ENCODE measurements around the gene SHISAL2B.
A peak's percentile ranks its signal among the peaks of the same experiment; 100 is the strongest.

Gene SHISAL2B

DNA sequence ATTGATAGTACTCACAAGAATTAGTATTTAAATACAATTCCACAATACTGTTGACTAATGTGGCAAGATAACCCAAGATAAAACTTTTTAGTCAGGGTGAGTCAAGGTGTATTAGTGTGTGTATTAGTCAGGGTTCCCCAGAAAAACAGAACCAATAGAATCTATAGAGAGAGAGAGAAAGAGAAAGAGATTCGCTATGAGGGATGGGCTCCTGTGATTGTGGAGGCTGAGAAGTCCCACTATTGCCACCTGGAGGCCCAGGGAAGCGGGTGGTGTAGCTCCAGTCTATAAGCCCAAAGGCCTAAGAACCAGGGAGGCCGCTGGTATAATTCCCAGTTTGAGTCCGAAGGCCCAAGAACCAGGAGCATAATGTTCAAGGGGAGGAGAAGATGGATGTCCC lies 10.0 kb upstream of the SHISAL2B start:
- TF ChIP-seq, protein P1, sequence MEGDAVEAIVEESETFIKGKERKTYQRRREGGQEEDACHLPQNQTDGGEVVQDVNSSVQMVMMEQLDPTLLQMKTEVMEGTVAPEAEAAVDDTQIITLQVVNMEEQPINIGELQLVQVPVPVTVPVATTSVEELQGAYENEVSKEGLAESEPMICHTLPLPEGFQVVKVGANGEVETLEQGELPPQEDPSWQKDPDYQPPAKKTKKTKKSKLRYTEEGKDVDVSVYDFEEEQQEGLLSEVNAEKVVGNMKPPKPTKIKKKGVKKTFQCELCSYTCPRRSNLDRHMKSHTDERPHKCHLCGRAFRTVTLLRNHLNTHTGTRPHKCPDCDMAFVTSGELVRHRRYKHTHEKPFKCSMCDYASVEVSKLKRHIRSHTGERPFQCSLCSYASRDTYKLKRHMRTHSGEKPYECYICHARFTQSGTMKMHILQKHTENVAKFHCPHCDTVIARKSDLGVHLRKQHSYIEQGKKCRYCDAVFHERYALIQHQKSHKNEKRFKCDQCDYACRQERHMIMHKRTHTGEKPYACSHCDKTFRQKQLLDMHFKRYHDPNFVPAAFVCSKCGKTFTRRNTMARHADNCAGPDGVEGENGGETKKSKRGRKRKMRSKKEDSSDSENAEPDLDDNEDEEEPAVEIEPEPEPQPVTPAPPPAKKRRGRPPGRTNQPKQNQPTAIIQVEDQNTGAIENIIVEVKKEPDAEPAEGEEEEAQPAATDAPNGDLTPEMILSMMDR (IDR thresholded peaks at IDR 0.05): peak; percentile 37
- TF ChIP-seq ZFX (IDR thresholded peaks at IDR 0.05; ENCODE audit: borderline replicate concordance): no peak
- no peak overlapping the region for H3K27ac ChIP-seq

DNA sequence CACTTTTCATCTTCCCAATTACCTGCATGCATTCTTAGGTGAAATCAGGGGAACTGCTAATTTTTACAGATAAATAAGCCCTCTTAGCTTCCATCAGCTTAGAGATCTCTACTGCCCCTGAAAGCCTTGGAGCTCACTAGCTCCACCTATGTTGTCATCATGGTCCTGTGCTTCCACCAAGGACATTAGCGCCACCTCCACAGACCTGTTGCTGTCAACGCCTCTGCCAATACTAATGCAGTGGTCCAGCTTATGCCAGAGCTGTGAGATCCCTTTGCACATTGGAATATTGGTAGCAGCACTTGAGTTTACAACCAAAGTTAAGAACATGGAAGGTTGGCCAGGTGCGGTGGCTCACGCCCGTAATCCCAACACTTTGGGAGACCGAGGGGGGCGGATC lies 7.7 kb upstream of the SHISAL2B start:
- no peak overlapping the region for H3K27ac ChIP-seq
- TF ChIP-seq, protein P1 (IDR thresholded peaks at IDR 0.05): peak; percentile 32
- no peak for TF ChIP-seq ZFX (IDR thresholded peaks at IDR 0.05; ENCODE audit: borderline replicate concordance)

DNA sequence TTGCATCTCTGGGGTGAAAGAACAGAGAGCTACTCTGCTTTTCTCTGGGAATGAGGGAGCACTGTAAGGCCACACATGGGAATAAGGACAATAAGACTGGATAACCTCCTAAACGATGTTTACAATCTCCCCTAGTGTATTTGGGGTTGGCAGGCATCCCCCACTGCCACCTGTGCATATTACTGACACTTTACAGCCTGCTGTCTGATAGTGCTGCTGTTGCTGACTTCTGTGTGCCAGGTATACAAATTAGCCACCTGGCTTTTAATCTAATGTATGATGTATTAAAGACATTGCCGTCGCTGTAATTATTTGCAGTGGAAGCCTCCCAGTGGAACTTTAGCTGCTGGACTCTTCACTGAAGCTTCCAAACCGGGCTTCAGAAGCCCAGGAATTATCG lies 4.4 kb upstream of the SHISAL2B start:
- H3K27ac ChIP-seq: no peak overlapping the region
- TF ChIP-seq ZFX (IDR thresholded peaks at IDR 0.05; ENCODE audit: borderline replicate concordance): no peak
- TF ChIP-seq, protein P1 (IDR thresholded peaks at IDR 0.05): no peak

DNA sequence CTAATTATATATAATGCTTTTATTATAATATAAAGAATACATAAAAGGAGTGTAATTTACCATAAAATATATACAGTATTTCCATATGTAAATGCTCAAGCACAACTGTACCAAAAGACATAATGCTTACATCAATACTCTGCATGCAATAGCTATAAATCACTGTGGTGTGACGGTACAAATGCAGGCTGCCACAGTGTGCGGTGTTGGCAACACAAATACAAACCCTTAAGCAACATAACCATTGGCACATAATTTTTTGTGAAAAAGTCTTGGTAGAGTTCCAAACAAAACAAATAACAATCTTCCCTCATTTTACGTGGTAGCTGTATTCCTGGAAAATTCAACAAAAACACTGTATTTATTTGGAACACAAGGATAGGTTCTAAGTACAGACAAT lies 1.9 kb upstream of the SHISAL2B start:
- H3K27ac ChIP-seq: no peak overlapping the region
- no peak for TF ChIP-seq ZFX (IDR thresholded peaks at IDR 0.05; ENCODE audit: borderline replicate concordance)
- TF ChIP-seq, protein P1 (IDR thresholded peaks at IDR 0.05): no peak

DNA sequence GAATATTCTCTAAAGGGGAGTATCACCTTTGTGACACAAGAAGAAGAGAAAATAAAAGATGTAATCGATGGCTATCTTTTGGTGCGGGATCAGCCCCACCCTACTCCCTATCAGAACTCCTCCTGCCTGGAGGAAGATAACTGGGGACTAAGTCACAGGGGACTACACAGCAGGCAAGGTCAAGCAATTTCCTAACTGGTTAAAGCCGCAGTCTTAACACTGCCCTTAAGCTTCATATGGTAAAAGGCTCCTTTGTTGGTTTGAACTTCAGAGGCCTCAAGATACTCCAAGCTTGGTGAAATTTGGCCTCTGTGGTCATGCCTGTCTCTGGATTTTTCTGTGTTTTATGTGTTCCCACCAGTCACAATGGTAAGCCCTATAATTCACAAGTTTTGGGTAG lies 1.3 kb upstream of the SHISAL2B start:
- TF ChIP-seq, protein P1 (IDR thresholded peaks at IDR 0.05): no peak
- no peak for TF ChIP-seq ZFX (IDR thresholded peaks at IDR 0.05; ENCODE audit: borderline replicate concordance)

DNA sequence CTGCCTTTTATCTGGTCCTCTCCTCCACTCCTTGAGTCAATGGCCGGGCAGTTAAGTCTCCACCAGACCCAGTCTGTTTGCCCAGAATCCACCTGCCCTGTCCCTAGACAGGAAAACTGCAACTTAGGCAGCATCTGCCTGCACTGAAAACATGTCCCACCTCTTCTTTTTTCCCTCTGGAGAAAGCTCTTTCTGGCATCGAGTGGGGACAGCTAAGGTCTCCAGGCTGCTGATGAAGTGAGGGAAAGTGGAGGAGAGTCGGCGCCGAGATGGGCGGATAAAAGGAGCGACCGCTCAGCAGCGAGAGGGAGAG lies 243 bp upstream of the SHISAL2B start:
- TF ChIP-seq, protein P1 (IDR thresholded peaks at IDR 0.05): no peak
- no peak for TF ChIP-seq ZFX (IDR thresholded peaks at IDR 0.05; ENCODE audit: borderline replicate concordance)
- H3K27ac ChIP-seq: no peak overlapping the region

More for the DNA sequence above, 1.3 kb upstream of the SHISAL2B start:
- H3K27ac ChIP-seq: no peak overlapping the region

DNA sequence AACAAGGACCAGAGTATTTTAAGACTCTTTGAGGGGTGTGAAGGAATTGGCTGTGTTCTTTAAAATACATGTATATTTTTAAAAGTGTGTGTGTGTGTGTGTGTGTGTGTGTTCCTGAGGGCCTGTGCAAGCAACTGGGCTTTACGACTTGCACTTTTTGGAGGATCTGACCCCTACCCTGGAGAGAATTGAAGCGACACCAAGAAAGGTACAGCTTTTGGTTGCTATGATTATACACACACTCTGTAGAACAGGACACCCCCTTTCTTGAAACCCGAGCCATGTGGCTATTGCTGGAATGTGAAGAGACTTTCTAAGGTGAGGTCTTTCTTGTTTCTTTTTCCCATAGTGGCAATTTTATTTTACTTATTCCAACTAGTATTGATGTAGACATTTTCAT lies 988 bp downstream of the SHISAL2B start:
- TF ChIP-seq ZFX (IDR thresholded peaks at IDR 0.05; ENCODE audit: borderline replicate concordance): no peak
- TF ChIP-seq, protein P1 (IDR thresholded peaks at IDR 0.05): no peak

More for the DNA sequence above, 988 bp downstream of the SHISAL2B start:
- no peak overlapping the region for H3K27ac ChIP-seq
